ENCODE measurements around the gene CCT3. TPM values are rescaled to one million over a fixed set of nuclear protein-coding genes. Genes with fewer than 3 reads are reported as not detected.

The CCT3 gene
- total and polyA plus RNA-seq, 10 of the 15 experiments (the other 5 are each of a cell fraction or from before 2014, with no cell fraction given), result 319 to 585 (median 427) TPM

DNA sequence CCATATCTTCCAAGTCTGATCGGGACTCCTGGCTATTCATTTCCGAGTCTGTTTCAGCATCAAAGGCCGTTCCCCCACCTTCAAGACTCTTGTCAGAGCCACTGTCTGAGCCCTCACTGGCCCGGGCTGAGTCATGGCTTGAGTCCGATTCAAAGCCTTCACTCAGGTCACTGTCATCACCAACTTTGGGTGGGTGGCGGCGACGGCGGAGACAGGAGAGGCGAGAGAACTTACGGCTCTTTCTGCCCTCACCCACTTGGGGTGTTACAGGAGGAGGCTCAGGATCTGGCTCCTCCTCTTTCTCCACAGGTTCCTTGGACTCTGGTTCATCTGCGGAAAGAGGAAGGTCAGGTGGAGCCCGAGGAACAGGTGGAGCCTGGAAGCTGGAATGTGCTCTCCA, 72.0 kb downstream of the CCT3 start (continued):
- TF ChIP-seq ZNF622 (IDR thresholded peaks at IDR 0.05), result no peak
- TF ChIP-seq ESRRA (IDR thresholded peaks at IDR 0.05; ENCODE audit: low read length), result no peak

DNA sequence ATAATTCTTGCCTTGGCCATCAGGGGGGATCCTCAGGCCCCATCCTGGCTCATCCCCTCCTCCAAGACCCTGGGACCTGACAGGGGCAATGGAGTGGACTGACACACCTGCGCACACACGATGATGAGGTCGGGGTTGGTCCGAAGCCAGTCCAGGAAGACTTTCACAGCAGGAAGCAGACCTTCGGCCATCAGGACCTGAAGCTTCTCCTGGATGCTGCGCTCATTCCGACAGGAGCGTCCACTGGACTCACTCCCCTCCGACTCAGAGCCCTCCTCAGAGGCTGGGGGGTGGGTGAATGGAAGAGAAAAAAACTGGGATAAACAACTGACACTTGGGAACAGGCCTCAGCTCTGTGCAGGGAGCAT, 74.8 kb downstream of the CCT3 start:
- Histone ChIP-seq H3K4me3 (no peak overlapping the region), H3K9me3 (replicated peaks; ENCODE audit: control insufficient read depth, insufficient read depth, low read length) (no peaks in the 10 kb centered on the region), H2AFZ (ENCODE audit: control insufficient read depth, low read depth, low read length) (no peak overlapping the region), H3K27ac (ENCODE audit: control insufficient read depth, insufficient read depth) (no peak overlapping the region), H3K79me2 (ENCODE audit: control insufficient read depth, insufficient read depth, low read length) (no peaks in the 10 kb centered on the region), H3K4me2 (ENCODE audit: control insufficient read depth, insufficient read depth) (no peak overlapping the region), H3K36me3 (ENCODE audit: control insufficient read depth in 2 of 2, insufficient read depth in 2 of 2, low read length in 1 of 2) (peaks cover 58 to 60% of the 10 kb centered on the region in 2 experiments), H3K27me3 (replicated peaks in 1 of 2; ENCODE audit: control insufficient read depth in 2 of 2, insufficient read depth in 2 of 2, low read length in 1 of 2) (no peaks in the 10 kb centered on the region), H3K9ac (ENCODE audit: control insufficient read depth, insufficient read depth, low read length) (no peak overlapping the region), H4K20me1 (ENCODE audit: control insufficient read depth, insufficient read depth) (no peaks in the 10 kb centered on the region), H3K4me1 (ENCODE audit: control insufficient read depth, insufficient read depth, low read length) (no peaks in the 10 kb centered on the region)
- POLR2A ChIA-PET, result interaction anchor here (0.9 kb wide), 1 partner anchor 17 kb away, joined by 3 read pairs; no protein-coding TSS in a partner anchor
- in situ Hi-C loops (cut with MboI) (no loop called here), intact Hi-C loops (cut with micrococcal nuclease; ENCODE audit: unreplicated experiment) (no loop called here)
- TF ChIP-seq HDGF (IDR thresholded peaks at IDR 0.05), result no peak
- TF ChIP-seq BMI1 (IDR thresholded peaks at IDR 0.05; ENCODE audit: borderline replicate concordance), result no peak
- TF ChIP-seq, protein P1, sequence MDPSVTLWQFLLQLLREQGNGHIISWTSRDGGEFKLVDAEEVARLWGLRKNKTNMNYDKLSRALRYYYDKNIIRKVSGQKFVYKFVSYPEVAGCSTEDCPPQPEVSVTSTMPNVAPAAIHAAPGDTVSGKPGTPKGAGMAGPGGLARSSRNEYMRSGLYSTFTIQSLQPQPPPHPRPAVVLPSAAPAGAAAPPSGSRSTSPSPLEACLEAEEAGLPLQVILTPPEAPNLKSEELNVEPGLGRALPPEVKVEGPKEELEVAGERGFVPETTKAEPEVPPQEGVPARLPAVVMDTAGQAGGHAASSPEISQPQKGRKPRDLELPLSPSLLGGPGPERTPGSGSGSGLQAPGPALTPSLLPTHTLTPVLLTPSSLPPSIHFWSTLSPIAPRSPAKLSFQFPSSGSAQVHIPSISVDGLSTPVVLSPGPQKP (IDR thresholded peaks at IDR 0.05; ENCODE audit: low read depth, low read length), result no peak
- no peak for TF ChIP-seq KLF5 (IDR thresholded peaks at IDR 0.05; ENCODE audit: partially characterized antibody)
- TF ChIP-seq ASH2L (IDR thresholded peaks at IDR 0.05; ENCODE audit: borderline replicate concordance, low read depth), result no peak
- TF ChIP-seq MXI1 (IDR thresholded peaks at IDR 0.05; ENCODE audit: low read depth, low read length), result no peak
- TF ChIP-seq PML (IDR thresholded peaks at IDR 0.05; ENCODE audit: low read length), result no peak
- TF ChIP-seq CEBPB (IDR thresholded peaks at IDR 0.05; ENCODE audit: borderline replicate concordance in 1 of 2, low read depth in 2 of 2, low read length in 2 of 2), result no peak
- TF ChIP-seq, protein P2, sequence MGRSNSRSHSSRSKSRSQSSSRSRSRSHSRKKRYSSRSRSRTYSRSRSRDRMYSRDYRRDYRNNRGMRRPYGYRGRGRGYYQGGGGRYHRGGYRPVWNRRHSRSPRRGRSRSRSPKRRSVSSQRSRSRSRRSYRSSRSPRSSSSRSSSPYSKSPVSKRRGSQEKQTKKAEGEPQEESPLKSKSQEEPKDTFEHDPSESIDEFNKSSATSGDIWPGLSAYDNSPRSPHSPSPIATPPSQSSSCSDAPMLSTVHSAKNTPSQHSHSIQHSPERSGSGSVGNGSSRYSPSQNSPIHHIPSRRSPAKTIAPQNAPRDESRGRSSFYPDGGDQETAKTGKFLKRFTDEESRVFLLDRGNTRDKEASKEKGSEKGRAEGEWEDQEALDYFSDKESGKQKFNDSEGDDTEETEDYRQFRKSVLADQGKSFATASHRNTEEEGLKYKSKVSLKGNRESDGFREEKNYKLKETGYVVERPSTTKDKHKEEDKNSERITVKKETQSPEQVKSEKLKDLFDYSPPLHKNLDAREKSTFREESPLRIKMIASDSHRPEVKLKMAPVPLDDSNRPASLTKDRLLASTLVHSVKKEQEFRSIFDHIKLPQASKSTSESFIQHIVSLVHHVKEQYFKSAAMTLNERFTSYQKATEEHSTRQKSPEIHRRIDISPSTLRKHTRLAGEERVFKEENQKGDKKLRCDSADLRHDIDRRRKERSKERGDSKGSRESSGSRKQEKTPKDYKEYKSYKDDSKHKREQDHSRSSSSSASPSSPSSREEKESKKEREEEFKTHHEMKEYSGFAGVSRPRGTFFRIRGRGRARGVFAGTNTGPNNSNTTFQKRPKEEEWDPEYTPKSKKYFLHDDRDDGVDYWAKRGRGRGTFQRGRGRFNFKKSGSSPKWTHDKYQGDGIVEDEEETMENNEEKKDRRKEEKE (IDR thresholded peaks at IDR 0.05), result no peak
- no peak for TF ChIP-seq FOS (IDR thresholded peaks at IDR 0.05; ENCODE audit: borderline replicate concordance, extremely low read depth, insufficient read length)
- TF ChIP-seq, protein P3, sequence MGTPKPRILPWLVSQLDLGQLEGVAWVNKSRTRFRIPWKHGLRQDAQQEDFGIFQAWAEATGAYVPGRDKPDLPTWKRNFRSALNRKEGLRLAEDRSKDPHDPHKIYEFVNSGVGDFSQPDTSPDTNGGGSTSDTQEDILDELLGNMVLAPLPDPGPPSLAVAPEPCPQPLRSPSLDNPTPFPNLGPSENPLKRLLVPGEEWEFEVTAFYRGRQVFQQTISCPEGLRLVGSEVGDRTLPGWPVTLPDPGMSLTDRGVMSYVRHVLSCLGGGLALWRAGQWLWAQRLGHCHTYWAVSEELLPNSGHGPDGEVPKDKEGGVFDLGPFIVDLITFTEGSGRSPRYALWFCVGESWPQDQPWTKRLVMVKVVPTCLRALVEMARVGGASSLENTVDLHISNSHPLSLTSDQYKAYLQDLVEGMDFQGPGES (IDR thresholded peaks at IDR 0.05), result no peak
- no peak for TF ChIP-seq MYB (IDR thresholded peaks at IDR 0.05; ENCODE audit: borderline replicate concordance, low read depth, low read length)
- TF ChIP-seq STAT3 (IDR thresholded peaks at IDR 0.05; ENCODE audit: low read depth, low read length), result no peak
- no peak for DNase-seq (ENCODE audit: low read depth, low spot score)
- RAD21 ChIA-PET (ENCODE audit: unreplicated experiment), result interaction anchor here (0.6 kb wide), 1 partner anchor 38 kb away, joined by 5 read pairs; no protein-coding TSS in a partner anchor
- WGBS (ENCODE audit: insufficient coverage, insufficient replicate concordance, low lambda C conversion rate, missing lambda C conversion rate), result 98% methylated on average over 9 of the region's 9 CpGs
- no TSS peak for BruUV-seq (replicated peaks)
- CTCF ChIA-PET, result no interaction called here
- no peak for FAIRE-seq
- SMC1A ChIA-PET (ENCODE audit: uncharacterized antibody, unreplicated experiment), result no interaction called here
- ATAC-seq, result no peak

Data from GM12878 (cell line).